NCI-H1417 treated with DMSO at 0.1 percent for 48 hours (cell line): ENCODE measurements around the gene RIMBP2.

Source experiments
- DNase-seq: peaks from one replicate; lab custom pipeline; 2025; lab: John Stamatoyannopoulos, UW

Gene RIMBP2

GRCh38 chr12:130421896-130422295 is 294.2 kb downstream of the RIMBP2 start:
- no peak for DNase-seq

- no peak for DNase-seq
These were observed 296.0 kb downstream of the RIMBP2 start for GRCh38 chr12:130420071-130420470.

GRCh38 chr12:130419116-130419515 is 297.0 kb downstream of the RIMBP2 start:
- no peak for DNase-seq

- DNase-seq = no peak
These were observed 297.8 kb downstream of the RIMBP2 start for GRCh38 chr12:130418251-130418650.

GRCh38 chr12:130414381-130414780 is 301.7 kb downstream of the RIMBP2 start:
- DNase-seq = no peak

GRCh38 chr12:130413909-130414308 is 302.2 kb downstream of the RIMBP2 start:
- no peak for DNase-seq

- no peak for DNase-seq
These were observed 303.7 kb downstream of the RIMBP2 start for GRCh38 chr12:130412384-130412783.

GRCh38 chr12:130405332-130405731 is 310.8 kb downstream of the RIMBP2 start:
- DNase-seq = no peak

GRCh38 chr12:130401703-130402102 is 314.4 kb downstream of the RIMBP2 start:
- no peak for DNase-seq

GRCh38 chr12:130398100-130398848 is 317.8 kb downstream of the RIMBP2 start:
- DNase-seq = no peak

GRCh38 chr12:130396667-130397066 is 319.4 kb downstream of the RIMBP2 start:
- DNase-seq = no peak

- no peak for DNase-seq
These were observed 321.2 kb downstream of the RIMBP2 start for GRCh38 chr12:130394906-130395305.

- DNase-seq = no peak
These were observed 324.9 kb downstream of the RIMBP2 start for GRCh38 chr12:130391186-130391585.

GRCh38 chr12:130385193-130385592 is 330.9 kb downstream of the RIMBP2 start:
- no peak for DNase-seq

GRCh38 chr12:130384234-130384633 is 331.9 kb downstream of the RIMBP2 start:
- DNase-seq = no peak

GRCh38 chr12:130382818-130383217 is 333.3 kb downstream of the RIMBP2 start:
- DNase-seq = no peak

GRCh38 chr12:130375296-130376287 is 340.5 kb downstream of the RIMBP2 start:
- no peak for DNase-seq

- DNase-seq = no peak
These were observed 342.0 kb downstream of the RIMBP2 start for GRCh38 chr12:130374083-130374482.

- no peak for DNase-seq
These were observed 343.2 kb downstream of the RIMBP2 start for GRCh38 chr12:130372936-130373335.

GRCh38 chr12:130371296-130371695 is 344.8 kb downstream of the RIMBP2 start:
- no peak for DNase-seq

- DNase-seq = no peak
These were observed 346.3 kb downstream of the RIMBP2 start for GRCh38 chr12:130369816-130370215.

GRCh38 chr12:130367523-130367922 is 348.6 kb downstream of the RIMBP2 start:
- no peak for DNase-seq

GRCh38 chr12:130367003-130367402 is 349.1 kb downstream of the RIMBP2 start:
- no peak for DNase-seq
